Measurements from ENCODE around the gene DYRK3.
"Not testable (repeated sequence)": the region's sequence is repeated elsewhere in the genome, so short reads cannot be mapped to it uniquely, and the experiment has no call there.

The DYRK3 gene

GRCh38 chr1:206609229-206609991, 25.9 kb upstream of the DYRK3 start:
- Histone ChIP-seq H3K4me1 (ENCODE audit: control insufficient read depth, low read length) (peaks cover 9% of the 10 kb centered on the region), H4K20me1 (ENCODE audit: control insufficient read depth, insufficient read depth, low read depth, low read length) (no peaks in the 10 kb centered on the region), H3F3A (ENCODE audit: control insufficient read depth, insufficient read depth) (peaks cover 10% of the 10 kb centered on the region), H3K4me2 (ENCODE audit: low read length) (no peak overlapping the region), H3K9me3 (ENCODE audit: control insufficient read depth, insufficient read depth, low read length) (no peaks in the 10 kb centered on the region), H3K27me3 (ENCODE audit: control insufficient read depth, low read length) (no peaks in the 10 kb centered on the region), H3K79me2 (ENCODE audit: control insufficient read depth, low read length) (peaks cover 16% of the 10 kb centered on the region), H3K9me2 (replicated peaks; ENCODE audit: control insufficient read depth, low read length) (no peaks in the 10 kb centered on the region), H3K27ac (ENCODE audit: low read depth, low read length) (no peak overlapping the region), H3K36me3 (ENCODE audit: control insufficient read depth, low read length) (peaks cover 48% of the 10 kb centered on the region), H3K4me3 (ENCODE audit: low read length) (no peak overlapping the region)
- no peak for TF ChIP-seq EZH2phosphoT487 (IDR thresholded peaks at IDR 0.05; ENCODE audit: borderline replicate concordance, low read length)
- TF ChIP-seq CTCF (IDR thresholded peaks at IDR 0.05; ENCODE audit: low read depth, low read length, poor library complexity, severe bottlenecking) = no peak

- H3K36me3 ChIP-seq (ENCODE audit: control insufficient read depth, low read length) = peaks cover 24% of the 10 kb centered on the region
- H3K27ac ChIP-seq (ENCODE audit: low read depth, low read length) = peak within 1 kb of the TSS; percentile 25; the same call in 1 of the 2 replicates
- peaks cover 8% of the 10 kb centered on the region for H3F3A ChIP-seq (ENCODE audit: control insufficient read depth, insufficient read depth)
- no peaks in the 10 kb centered on the region for H3K9me2 ChIP-seq (replicated peaks; ENCODE audit: control insufficient read depth, low read length)
- H3K4me3 ChIP-seq (ENCODE audit: low read length) = peak within 1 kb of the TSS; percentile 94
- peak within 1 kb of the TSS; percentile 89 for H3K4me2 ChIP-seq (ENCODE audit: low read length)
- peak; percentile 81 for TF ChIP-seq CTCF (IDR thresholded peaks at IDR 0.05; ENCODE audit: low read depth, low read length, poor library complexity, severe bottlenecking)
- no peak for TF ChIP-seq EZH2phosphoT487 (IDR thresholded peaks at IDR 0.05; ENCODE audit: borderline replicate concordance, low read length)
- peaks cover 9% of the 10 kb centered on the region for H3K27me3 ChIP-seq (ENCODE audit: control insufficient read depth, low read length)
- peaks cover 16% of the 10 kb centered on the region for H3K79me2 ChIP-seq (ENCODE audit: control insufficient read depth, low read length)
- no peaks in the 10 kb centered on the region for H3K9me3 ChIP-seq (ENCODE audit: control insufficient read depth, insufficient read depth, low read length)
- peaks cover 9% of the 10 kb centered on the region for H3K4me1 ChIP-seq (ENCODE audit: control insufficient read depth, low read length)
- no peaks in the 10 kb centered on the region for H4K20me1 ChIP-seq (ENCODE audit: control insufficient read depth, insufficient read depth, low read depth, low read length)
These were observed 23.0 kb upstream of the DYRK3 start, which contains the start of gene EIF2D for GRCh38 chr1:206612129-206612876. Gene EIF2D (minus strand): TSS chr1:206612465. CDS start chr1:206612342, 123 bp downstream.

GRCh38 chr1:206626396-206626795, 8.9 kb upstream of the DYRK3 start:
- H4K20me1 ChIP-seq (ENCODE audit: control insufficient read depth, insufficient read depth, low read depth, low read length); H3K4me3 ChIP-seq (ENCODE audit: low read length); H3K9me3 ChIP-seq (ENCODE audit: control insufficient read depth, insufficient read depth, low read length); H3K9me2 ChIP-seq (replicated peaks; ENCODE audit: control insufficient read depth, low read length); H3K27ac ChIP-seq (ENCODE audit: low read depth, low read length); H3K36me3 ChIP-seq (ENCODE audit: control insufficient read depth, low read length); H3F3A ChIP-seq (ENCODE audit: control insufficient read depth, insufficient read depth); H3K4me1 ChIP-seq (ENCODE audit: control insufficient read depth, low read length); H3K79me2 ChIP-seq (ENCODE audit: control insufficient read depth, low read length); H3K4me2 ChIP-seq (ENCODE audit: low read length): not testable (repeated sequence)
- H3K27me3 ChIP-seq (ENCODE audit: control insufficient read depth, low read length) = peaks cover 10% of the 10 kb centered on the region

GRCh38 chr1:206628916-206629315, 6.4 kb upstream of the DYRK3 start:
- Histone ChIP-seq H3F3A (ENCODE audit: control insufficient read depth, insufficient read depth) (0 out of 2 replicates have a peak, but pooled peaks cover 2% of the 10 kb centered on the region), H3K27me3 (ENCODE audit: control insufficient read depth, low read length) (peaks cover 10% of the 10 kb centered on the region), H3K9me3 (ENCODE audit: control insufficient read depth, insufficient read depth, low read length) (no peaks in the 10 kb centered on the region), H3K36me3 (ENCODE audit: control insufficient read depth, low read length) (no peaks in the 10 kb centered on the region), H3K27ac (ENCODE audit: low read depth, low read length) (no peak overlapping the region), H3K4me2 (ENCODE audit: low read length) (no peak overlapping the region), H3K9me2 (replicated peaks; ENCODE audit: control insufficient read depth, low read length) (no peaks in the 10 kb centered on the region), H3K79me2 (ENCODE audit: control insufficient read depth, low read length) (no peaks in the 10 kb centered on the region), H3K4me3 (ENCODE audit: low read length) (no peak overlapping the region), H4K20me1 (ENCODE audit: control insufficient read depth, insufficient read depth, low read depth, low read length) (no peaks in the 10 kb centered on the region), H3K4me1 (ENCODE audit: control insufficient read depth, low read length) (peaks cover 9% of the 10 kb centered on the region)
- TF ChIP-seq CTCF (IDR thresholded peaks at IDR 0.05; ENCODE audit: low read depth, low read length, poor library complexity, severe bottlenecking) (no peak), EZH2phosphoT487 (IDR thresholded peaks at IDR 0.05; ENCODE audit: borderline replicate concordance, low read length) (no peak)
